Endodermal cell (in vitro differentiated cells): ENCODE data around the gene TVP23A. TPM values are rescaled to one million over a fixed set of nuclear protein-coding genes. Genes with fewer than 3 reads are reported as not detected.
A peak's percentile ranks its signal among the peaks of the same experiment; 100 is the strongest.

Experiments used
- DNase-seq: peaks from one replicate; pipeline ENCODE4 v3.0.0-alpha.2; 2017
- H3K27ac ChIP-seq: 2 replicates; pipeline ENCODE4 v1.5.1; 2013; ENCODE audit warnings: mild to moderate bottlenecking, low read depth, low read length, moderate library complexity
- H3K27me3 ChIP-seq: 2 replicates; pipeline ENCODE4 v1.6.1; 2013; ENCODE audit warnings: mild to moderate bottlenecking, low read length, moderate library complexity; ENCODE audit not compliant: insufficient read depth, control insufficient read depth, poor library complexity, severe bottlenecking
- H3K36me3 ChIP-seq: 2 replicates; pipeline ENCODE4 v1.7.0; 2013; ENCODE audit warnings: mild to moderate bottlenecking, low read length, moderate library complexity; ENCODE audit not compliant: control insufficient read depth, insufficient read depth
- H3K4me1 ChIP-seq: one replicate; pipeline ENCODE4 v1.7.0; 2013; ENCODE audit warnings: low read length; ENCODE audit not compliant: control insufficient read depth, insufficient read depth
- H3K4me3 ChIP-seq: 2 replicates; pipeline ENCODE4 v1.5.1; 2013; ENCODE audit warnings: mild to moderate bottlenecking, low read length, moderate library complexity
- H3K9ac ChIP-seq: 2 replicates; pipeline ENCODE4 v1.6.1; 2013; ENCODE audit warnings: mild to moderate bottlenecking, low read length, moderate library complexity; ENCODE audit not compliant: poor library complexity, severe bottlenecking; ENCODE audit errors: extremely low read depth
- H3K9me3 ChIP-seq: 2 replicates; pipeline ENCODE4 v1.6.1; 2013; ENCODE audit warnings: mild to moderate bottlenecking, low read length, moderate library complexity; ENCODE audit not compliant: control insufficient read depth
- H3K27ac Mint-ChIP-seq: 2 replicates; pipeline ENCODE4 v1.8.0; 2020; ENCODE audit warnings: mixed read lengths
- H3K27me3 Mint-ChIP-seq: 2 replicates; pipeline ENCODE4 v1.8.0; 2021; ENCODE audit warnings: mild to moderate bottlenecking, mixed read lengths; ENCODE audit not compliant: insufficient read depth
- H3K36me3 Mint-ChIP-seq: 2 replicates; pipeline ENCODE4 v1.8.0; 2020; ENCODE audit warnings: low read depth, mixed read lengths
- H3K4me1 Mint-ChIP-seq: 2 replicates; pipeline ENCODE4 v1.8.0; 2020; ENCODE audit warnings: mixed read lengths
- H3K4me3 Mint-ChIP-seq: 2 replicates; pipeline ENCODE4 v1.8.0; 2020; ENCODE audit warnings: mild to moderate bottlenecking, moderate library complexity, mixed read lengths
- H3K9me3 Mint-ChIP-seq: 2 replicates; pipeline ENCODE4 v1.8.0; 2020; ENCODE audit warnings: mild to moderate bottlenecking, mixed read lengths
- WGBS, 2 experiments: methylation state at CpG; one replicate each; pipeline versions ENCODE4 v1.1.5 to v1.1.7; 2013; ENCODE audit warnings: missing lambda C conversion rate in 2 of 2, mixed read lengths in 1 of 2; ENCODE audit not compliant: insufficient coverage in 1 of 2, insufficient read length in 1 of 2; 5-methylcytosine and 5-hydroxymethylcytosine counted together
- total RNA-seq, 2 donors: library from RNA; stranded (reverse); fragmentation: NEBNext Ultra II Directional in 1 of 2; extraction: Animal tissue kit (Norgen Biotek cat#: 25700) in 1 of 2; gene quantifications; 2 replicates in 1 of 2; 3 replicates in 1 of 2; pipeline ENCODE4 v1.2.1, GENCODE V29; 2021
- TF ChIP-seq, protein P1 (sequence below): fragments of 200-600 bp; sonication (generic); conservative IDR thresholded peaks from 2 replicates; pipeline ENCODE4 v1.5.0; 2021; ENCODE audit warnings: antibody characterized with exemption, mild to moderate bottlenecking

TVP23A gene
- total RNA-seq, 2 donors from 2014 or later: 7.6 to 13.6 TPM

DNA sequence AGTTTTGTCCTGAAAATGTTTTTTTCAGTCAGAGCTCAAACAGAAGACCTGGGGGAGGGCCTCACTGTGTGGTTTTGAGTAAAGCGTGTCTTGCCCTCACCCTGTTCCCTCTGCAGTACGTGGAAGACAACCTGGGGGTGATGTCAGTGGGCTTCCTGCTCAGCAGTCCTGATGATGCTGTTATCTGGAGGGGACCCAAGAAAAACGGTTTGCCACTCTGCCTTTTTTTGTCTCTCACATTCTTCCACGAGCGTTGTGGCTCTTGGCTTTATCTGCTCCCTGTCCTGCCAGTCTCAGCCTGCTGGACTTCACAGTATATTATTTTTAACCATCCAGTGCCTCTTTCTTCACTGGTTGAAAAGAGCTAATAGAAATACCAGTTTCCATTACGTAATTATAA, 62.0 kb downstream of the TVP23A start:
- Histone ChIP-seq H3K9me3 (no peaks in the 10 kb centered on the region), H3K9ac (no peak overlapping the region), H3K27ac (no peak overlapping the region), H3K4me3 (no peak overlapping the region), H3K36me3 (peaks cover 43% of the 10 kb centered on the region), H3K27me3 (no peaks in the 10 kb centered on the region), H3K4me1 (no peaks in the 10 kb centered on the region)
- H3K27ac Mint-ChIP-seq: no peak overlapping the region
- no peaks in the 10 kb centered on the region for H3K4me1 Mint-ChIP-seq
- H3K36me3 Mint-ChIP-seq: peaks cover 59% of the 10 kb centered on the region
- no peaks in the 10 kb centered on the region for H3K27me3 Mint-ChIP-seq
- WGBS, 2 experiments: 90 to 93% methylated on average over 4 to 6 of the region's 6 CpGs
- no peaks in the 10 kb centered on the region for H3K9me3 Mint-ChIP-seq
- no peak for DNase-seq
- H3K4me3 Mint-ChIP-seq: no peak overlapping the region
- TF ChIP-seq, protein P1, sequence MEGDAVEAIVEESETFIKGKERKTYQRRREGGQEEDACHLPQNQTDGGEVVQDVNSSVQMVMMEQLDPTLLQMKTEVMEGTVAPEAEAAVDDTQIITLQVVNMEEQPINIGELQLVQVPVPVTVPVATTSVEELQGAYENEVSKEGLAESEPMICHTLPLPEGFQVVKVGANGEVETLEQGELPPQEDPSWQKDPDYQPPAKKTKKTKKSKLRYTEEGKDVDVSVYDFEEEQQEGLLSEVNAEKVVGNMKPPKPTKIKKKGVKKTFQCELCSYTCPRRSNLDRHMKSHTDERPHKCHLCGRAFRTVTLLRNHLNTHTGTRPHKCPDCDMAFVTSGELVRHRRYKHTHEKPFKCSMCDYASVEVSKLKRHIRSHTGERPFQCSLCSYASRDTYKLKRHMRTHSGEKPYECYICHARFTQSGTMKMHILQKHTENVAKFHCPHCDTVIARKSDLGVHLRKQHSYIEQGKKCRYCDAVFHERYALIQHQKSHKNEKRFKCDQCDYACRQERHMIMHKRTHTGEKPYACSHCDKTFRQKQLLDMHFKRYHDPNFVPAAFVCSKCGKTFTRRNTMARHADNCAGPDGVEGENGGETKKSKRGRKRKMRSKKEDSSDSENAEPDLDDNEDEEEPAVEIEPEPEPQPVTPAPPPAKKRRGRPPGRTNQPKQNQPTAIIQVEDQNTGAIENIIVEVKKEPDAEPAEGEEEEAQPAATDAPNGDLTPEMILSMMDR: no peak

- Histone ChIP-seq H3K36me3 (peaks cover 35% of the 10 kb centered on the region), H3K9ac (no peak overlapping the region), H3K27ac (no peak overlapping the region), H3K4me3 (no peak overlapping the region), H3K4me1 (no peaks in the 10 kb centered on the region), H3K9me3 (no peaks in the 10 kb centered on the region), H3K27me3 (no peaks in the 10 kb centered on the region)
- H3K4me3 Mint-ChIP-seq: no peak overlapping the region
- no peaks in the 10 kb centered on the region for H3K27me3 Mint-ChIP-seq
- WGBS, 2 experiments: 75 to 96% methylated on average over 4 of the region's 4 CpGs
- H3K4me1 Mint-ChIP-seq: no peaks in the 10 kb centered on the region
- no peak for DNase-seq
- H3K36me3 Mint-ChIP-seq: peaks cover 54% of the 10 kb centered on the region
- TF ChIP-seq, protein P1: no peak
- peak overlapping the region; percentile 58 for H3K27ac Mint-ChIP-seq
- H3K9me3 Mint-ChIP-seq: no peaks in the 10 kb centered on the region
Measured at GRCh38 chr16:10754941-10755340, 63.7 kb downstream of the TVP23A start.

GRCh38 chr16:10753670-10754069, 64.9 kb downstream of the TVP23A start:
- 98 to 100% methylated on average over 5 to 6 of the region's 7 CpGs for WGBS, 2 experiments
- H3K27ac Mint-ChIP-seq: no peak overlapping the region

More at GRCh38 chr16:10753670-10754069, 64.9 kb downstream of the TVP23A start:
- H3K4me3 ChIP-seq: no peak overlapping the region
- Mint-ChIP-seq H3K9me3 (no peaks in the 10 kb centered on the region), H3K27me3 (no peaks in the 10 kb centered on the region), H3K36me3 (peaks cover 48% of the 10 kb centered on the region), H3K4me1 (no peaks in the 10 kb centered on the region), H3K4me3 (no peak overlapping the region)
- no peaks in the 10 kb centered on the region for H3K9me3 ChIP-seq
- no peaks in the 10 kb centered on the region for H3K4me1 ChIP-seq
- TF ChIP-seq, protein P1: no peak
- no peak overlapping the region for H3K9ac ChIP-seq
- H3K36me3 ChIP-seq: peaks cover 31% of the 10 kb centered on the region
- DNase-seq: no peak
- no peaks in the 10 kb centered on the region for H3K27me3 ChIP-seq
- no peak overlapping the region for H3K27ac ChIP-seq
